Tibial nerve (tissue), 4 donors: Measurements from ENCODE around the gene SATB2. TPM values are rescaled to one million over a fixed set of nuclear protein-coding genes. Genes with fewer than 3 reads are reported as not detected.

Source experiments
- DNase-seq, 2 donors: peaks; one replicate each; pipeline ENCODE4 v3.0.0-alpha.2; 2019; ENCODE audit warnings: low spot score in 2 of 2
- H3K27ac ChIP-seq, 4 donors: fragments of 200-600 bp; sonication (generic) in 3 of 4; one replicate each; pipeline ENCODE4 v1.5.1; 2017 to 2019; ENCODE audit warnings: mild to moderate bottlenecking in 1 of 4
- H3K27me3 ChIP-seq, 2 donors: fragments of 200-600 bp; sonication (generic) in 1 of 2; one replicate each; pipeline versions ENCODE4 v1.5.1 to v1.6.0; 2017 to 2019
- H3K36me3 ChIP-seq, 3 donors: fragments of 200-600 bp; sonication (generic); one replicate each; pipeline ENCODE4 v1.5.1; 2018 to 2019
- H3K4me1 ChIP-seq, 4 donors: fragments of 200-600 bp; sonication (generic) in 3 of 4; one replicate each; pipeline ENCODE4 v1.5.1; 2017 to 2019
- H3K4me3 ChIP-seq, 4 donors: fragments of 200-600 bp; sonication (generic) in 3 of 4; one replicate each; pipeline ENCODE4 v1.5.1; 2017 to 2019; ENCODE audit warnings: mild to moderate bottlenecking in 1 of 4, moderate library complexity in 1 of 4
- H3K9me3 ChIP-seq, 4 donors: fragments of 200-600 bp; sonication (generic) in 3 of 4; one replicate each; pipeline ENCODE4 v1.5.1; 2017 to 2019
- CTCF ChIP-seq, 5 experiments: fragments of 200-600 bp in 3 of 5; fragments of 450-650 bp in 2 of 5; sonication (generic) in 3 of 5; IDR thresholded peaks; one replicate each; pipeline ENCODE4 v1.5.1; 2016 to 2019; ENCODE audit warnings: antibody characterized with exemption in 5 of 5, mild to moderate bottlenecking in 3 of 5, moderate library complexity in 2 of 5
- EP300 ChIP-seq, 2 donors: sonication (generic); formaldehyde crosslinking; IDR thresholded peaks; one replicate each; pipeline ENCODE4 v1.6.1; 2017; ENCODE audit warnings: antibody characterized with exemption in 2 of 2, mild to moderate bottlenecking in 1 of 2
- POLR2A ChIP-seq, 2 donors: fragments of 450-650 bp; IDR thresholded peaks; one replicate each; pipeline ENCODE4 v1.6.1; 2017; ENCODE audit warnings: antibody characterized with exemption in 2 of 2, mild to moderate bottlenecking in 2 of 2, moderate library complexity in 2 of 2
- WGBS, 2 donors: methylation state at CpG; one replicate each; pipeline ENCODE4 v1.1.5; 2018; 5-methylcytosine and 5-hydroxymethylcytosine counted together
- total RNA-seq, 4 donors: library from RNA; depleted of rRNA; stranded (reverse); fragments of >200 nt; gene quantifications; one replicate each; pipeline ENCODE4 v1.1.0, GENCODE V29; 2016

The SATB2 gene
- total RNA-seq, 4 donors from 2014 or later = 8.5 to 19.0 (median 12.0) TPM

- no peak for TF ChIP-seq EP300 (IDR thresholded peaks at IDR 0.05)
- no peak for TF ChIP-seq CTCF (IDR thresholded peaks at IDR 0.05)
- no peak for TF ChIP-seq POLR2A (IDR thresholded peaks at IDR 0.05)
- no peaks in the 10 kb centered on the region for H3K27me3 ChIP-seq
- no peak overlapping the region for H3K4me3 ChIP-seq
- WGBS, 2 donors = 84 to 87% methylated on average over 5 of the region's 5 CpGs
- H3K36me3 ChIP-seq = no peaks in the 10 kb centered on the region
- H3K4me1 ChIP-seq = no peaks in the 10 kb centered on the region
- no peak for DNase-seq
- H3K27ac ChIP-seq = no peak overlapping the region
- no peaks in the 10 kb centered on the region for H3K9me3 ChIP-seq
Observed at GRCh38 chr2:199490049-199490448, 32.3 kb upstream of the SATB2 start.

DNA sequence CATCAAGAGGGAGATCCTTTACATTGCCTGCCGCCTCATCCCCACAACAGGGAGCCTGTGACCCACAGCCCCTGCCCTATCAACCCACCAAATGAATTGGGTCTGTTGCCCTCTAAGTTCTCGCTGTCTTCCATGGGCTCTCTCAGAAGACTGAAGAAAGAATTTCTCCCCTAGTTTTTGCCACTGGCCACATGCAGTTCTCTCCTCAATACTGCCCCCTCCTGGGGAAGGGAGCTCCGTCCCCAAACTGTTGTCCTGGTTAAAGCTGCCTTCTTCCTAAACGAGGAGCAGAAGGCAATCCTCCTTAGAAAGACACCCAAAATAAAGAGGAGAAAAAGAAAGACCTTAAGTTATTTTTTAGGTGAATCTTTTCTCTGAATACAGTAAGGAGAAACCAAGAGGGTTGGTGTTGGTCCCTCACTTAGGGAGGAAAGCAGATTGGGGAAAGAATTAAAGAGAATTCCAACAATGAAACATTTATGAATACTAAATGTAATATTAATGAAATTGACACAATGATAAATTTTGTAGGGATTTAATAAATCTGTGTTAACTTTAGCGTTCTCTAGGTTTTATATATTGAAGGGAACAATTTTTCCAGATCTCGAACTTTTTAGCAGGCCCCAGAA is 31.1 kb upstream of the SATB2 start:
- H3K36me3 ChIP-seq = no peaks in the 10 kb centered on the region
- no peak overlapping the region for H3K27ac ChIP-seq
- H3K4me1 ChIP-seq = no peaks in the 10 kb centered on the region
- TF ChIP-seq CTCF (IDR thresholded peaks at IDR 0.05) (peak; percentile 40 to 66 (median 42)), EP300 (IDR thresholded peaks at IDR 0.05) (no peak)
- WGBS, 2 donors = 50 to 55% methylated on average over 6 of the region's 6 CpGs
- H3K9me3 ChIP-seq = no peaks in the 10 kb centered on the region
- H3K4me3 ChIP-seq = no peak overlapping the region
- no peaks in the 10 kb centered on the region for H3K27me3 ChIP-seq
- peak in 1 of 2 donors; percentile 60 for DNase-seq

GRCh38 chr2:199485732-199486335 is 28.1 kb upstream of the SATB2 start:
- H3K27me3 ChIP-seq = no peaks in the 10 kb centered on the region
- WGBS, 2 donors = 21 to 31% methylated on average over 5 of the region's 5 CpGs
- H3K9me3 ChIP-seq = no peaks in the 10 kb centered on the region
- H3K4me3 ChIP-seq = no peak overlapping the region
- DNase-seq = peak in 1 of 2 donors; percentile 65
- H3K36me3 ChIP-seq = no peaks in the 10 kb centered on the region
- H3K4me1 ChIP-seq = no peaks in the 10 kb centered on the region
- TF ChIP-seq CTCF (IDR thresholded peaks at IDR 0.05) (peak in 3 of 5 experiments; percentile 36 to 39 (median 38)), EP300 (IDR thresholded peaks at IDR 0.05) (no peak)
- no peak overlapping the region for H3K27ac ChIP-seq

DNA sequence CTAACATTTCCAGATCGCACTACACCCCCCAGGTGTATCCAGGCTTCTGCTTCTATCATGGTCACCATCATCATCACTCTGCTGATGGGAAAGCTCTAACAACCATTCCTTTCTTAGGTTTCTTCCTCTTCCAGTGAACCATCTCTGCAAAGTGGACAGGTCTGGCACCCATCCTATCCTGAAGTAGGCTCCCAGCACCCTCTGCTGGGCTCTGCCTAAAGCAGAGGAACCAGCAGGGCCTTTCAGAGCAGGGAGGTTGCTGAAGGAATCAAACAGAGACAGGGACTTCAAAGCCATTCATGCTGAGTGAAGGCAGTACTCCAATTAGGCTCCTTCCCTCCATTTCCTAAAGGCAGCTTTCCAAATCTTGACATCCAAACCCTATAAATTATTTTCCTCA is 27.2 kb upstream of the SATB2 start:
- Histone ChIP-seq H3K4me3 (no peak overlapping the region), H3K27me3 (no peaks in the 10 kb centered on the region), H3K4me1 (no peaks in the 10 kb centered on the region), H3K27ac (no peak overlapping the region), H3K9me3 (no peaks in the 10 kb centered on the region), H3K36me3 (no peaks in the 10 kb centered on the region)
- DNase-seq = no peak
- TF ChIP-seq CTCF (IDR thresholded peaks at IDR 0.05) = no peak
- TF ChIP-seq POLR2A (IDR thresholded peaks at IDR 0.05) = no peak
- TF ChIP-seq EP300 (IDR thresholded peaks at IDR 0.05) = no peak
- WGBS, 2 donors = 96 to 100% methylated on average over 1 of the region's 1 CpG

GRCh38 chr2:199480966-199481365 is 23.2 kb upstream of the SATB2 start:
- 71 to 88% methylated on average over 2 of the region's 2 CpGs for WGBS, 2 donors
- H3K27ac ChIP-seq = no peak overlapping the region
- no peak overlapping the region for H3K4me3 ChIP-seq
- no peaks in the 10 kb centered on the region for H3K4me1 ChIP-seq
- TF ChIP-seq EP300 (IDR thresholded peaks at IDR 0.05) = no peak
- TF ChIP-seq CTCF (IDR thresholded peaks at IDR 0.05) = no peak
- TF ChIP-seq POLR2A (IDR thresholded peaks at IDR 0.05) = no peak
- H3K9me3 ChIP-seq = no peaks in the 10 kb centered on the region
- no peak for DNase-seq
- no peaks in the 10 kb centered on the region for H3K36me3 ChIP-seq
- H3K27me3 ChIP-seq = peaks cover 0 to 15% of the 10 kb centered on the region in 2 donors
